GM19099 (cell line): ENCODE data around the gene MEG3.

Experiments
- POLR2A ChIP-seq: IDR thresholded peaks from 3 replicates; pipeline ENCODE4 v1.6.1; 2011; ENCODE audit warnings: low read depth; ENCODE audit not compliant: insufficient read length; ENCODE audit errors: extremely low read depth

The MEG3 gene

DNA sequence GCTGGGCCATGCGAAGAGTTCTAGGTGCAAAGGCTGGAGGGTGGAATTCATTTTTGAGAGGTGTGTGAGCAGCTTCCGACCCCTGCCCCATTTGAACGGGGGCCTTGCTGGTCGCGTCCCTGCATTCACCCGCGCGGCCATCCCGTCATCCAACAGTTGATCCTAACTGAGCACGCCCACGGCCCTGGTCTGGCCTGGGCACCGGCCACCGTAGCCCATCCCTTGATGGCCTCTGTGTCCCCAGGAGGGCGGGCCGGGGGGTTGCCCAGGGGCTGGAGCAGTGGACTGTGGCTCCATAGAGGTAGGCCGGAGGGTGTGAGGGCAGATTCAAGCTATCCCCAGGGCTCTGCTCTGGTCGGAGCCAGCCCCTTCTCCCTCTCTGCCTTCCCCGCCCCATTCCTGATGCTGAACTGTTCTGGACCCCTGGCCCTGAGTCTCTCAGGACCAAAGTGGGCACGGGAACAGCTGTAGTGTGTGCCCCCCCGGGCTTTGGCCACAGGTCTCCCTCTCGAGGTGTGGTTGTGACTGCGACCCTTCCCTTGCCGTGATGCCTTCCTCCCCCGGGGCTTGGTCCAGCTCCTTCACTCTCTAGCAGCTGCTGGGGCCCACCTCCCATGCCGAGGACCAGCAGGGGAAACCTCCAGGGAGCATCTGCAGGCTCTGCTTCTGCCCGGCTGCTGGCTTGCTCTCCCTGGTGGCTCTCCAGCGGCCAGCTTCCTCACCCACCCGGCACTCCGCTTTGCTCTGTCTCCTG, 9.1 kb downstream of the MEG3 start:
- no peak for TF ChIP-seq POLR2A

- TF ChIP-seq POLR2A = no peak
Observed at GRCh38 chr14:100835548-100836310, 9.8 kb downstream of the MEG3 start.

DNA sequence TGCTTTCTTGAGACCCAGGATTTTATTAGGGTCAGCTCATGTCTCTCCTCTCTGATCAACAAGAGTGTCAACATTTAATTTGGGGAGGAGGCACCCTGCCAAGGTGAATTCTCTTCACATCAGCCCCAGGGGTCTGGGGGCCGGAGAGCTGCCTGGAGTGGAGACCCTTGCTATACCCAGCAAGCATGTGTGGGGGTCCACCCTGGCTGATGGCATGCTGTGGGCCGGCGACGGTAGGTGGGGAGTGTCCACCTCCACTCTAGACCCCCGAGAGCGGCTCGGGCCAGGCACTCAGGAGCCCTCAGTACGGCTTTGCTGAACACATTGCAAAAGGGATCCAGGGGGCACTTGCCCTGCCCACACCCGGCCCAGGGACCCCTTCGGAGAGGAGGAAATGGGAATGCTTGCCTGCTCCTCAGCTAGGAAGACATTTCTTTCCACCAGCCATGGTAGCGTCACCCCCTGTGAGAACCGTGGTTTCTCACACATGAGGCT, 10.4 kb downstream of the MEG3 start:
- no peak for TF ChIP-seq POLR2A

DNA sequence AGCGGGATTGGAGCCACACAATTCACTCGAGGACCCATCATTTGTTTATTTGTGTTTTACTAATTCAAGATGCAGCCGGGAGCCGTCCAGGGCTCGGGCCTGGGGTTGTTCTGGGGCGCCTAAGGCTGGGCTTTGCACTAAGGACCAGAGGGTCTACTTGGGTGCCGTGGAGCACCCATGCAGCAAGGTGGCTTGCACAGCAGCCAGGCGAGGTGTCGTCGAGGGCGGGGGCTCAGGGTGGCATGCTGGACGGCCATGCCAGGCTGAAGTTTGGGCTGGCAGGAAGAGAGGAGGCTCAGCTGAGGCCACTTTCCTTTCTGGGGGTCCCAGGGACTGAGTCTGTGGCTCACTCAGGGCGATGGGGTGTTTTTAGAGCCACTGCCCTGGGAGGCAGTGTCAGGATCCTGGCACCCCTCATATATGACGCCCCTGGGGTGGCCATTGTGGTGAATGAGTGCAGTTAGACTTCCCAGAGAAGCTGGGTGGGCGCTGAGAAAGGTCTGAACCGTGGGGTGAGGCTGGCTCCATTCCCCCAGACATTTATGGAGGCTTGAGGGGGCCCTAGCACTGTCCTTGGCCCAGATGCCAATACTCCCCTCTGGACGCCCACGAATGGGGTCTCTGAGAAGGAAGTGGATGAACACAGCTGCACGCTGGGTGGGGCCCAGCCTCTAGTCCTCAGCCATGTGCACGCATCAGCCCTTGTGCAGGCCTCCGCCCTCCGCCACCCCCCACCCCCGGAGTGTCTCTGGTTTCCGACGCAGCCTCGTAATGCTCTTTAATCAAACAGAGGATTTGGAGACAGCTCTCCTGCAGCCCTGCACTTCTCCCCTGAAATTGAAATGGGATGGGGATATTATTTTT, 11.3 kb downstream of the MEG3 start:
- TF ChIP-seq POLR2A = no peak

- no peak for TF ChIP-seq POLR2A
Observed at GRCh38 chr14:100837805-100838350, 12.0 kb downstream of the MEG3 start.

GRCh38 chr14:100838493-100839314, 12.8 kb downstream of the MEG3 start:
- no peak for TF ChIP-seq POLR2A

DNA sequence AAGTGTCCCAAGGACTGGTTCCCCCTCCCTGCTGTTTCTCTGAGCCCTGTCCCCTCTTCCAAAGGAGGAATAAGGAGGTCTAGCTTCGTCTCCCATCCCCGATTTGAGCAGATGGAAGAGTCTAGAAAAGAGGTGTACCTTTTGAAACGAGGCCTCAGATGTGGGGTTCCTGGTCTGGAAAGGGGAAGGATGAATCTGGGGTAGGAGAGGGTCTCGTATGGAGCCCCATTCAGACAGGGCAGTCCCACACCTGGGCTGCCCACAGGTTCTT, 13.3 kb downstream of the MEG3 start:
- no peak for TF ChIP-seq POLR2A

GRCh38 chr14:100839681-100840111, 13.8 kb downstream of the MEG3 start:
- TF ChIP-seq POLR2A = no peak

GRCh38 chr14:100840286-100841065, 14.6 kb downstream of the MEG3 start:
- no peak for TF ChIP-seq POLR2A

DNA sequence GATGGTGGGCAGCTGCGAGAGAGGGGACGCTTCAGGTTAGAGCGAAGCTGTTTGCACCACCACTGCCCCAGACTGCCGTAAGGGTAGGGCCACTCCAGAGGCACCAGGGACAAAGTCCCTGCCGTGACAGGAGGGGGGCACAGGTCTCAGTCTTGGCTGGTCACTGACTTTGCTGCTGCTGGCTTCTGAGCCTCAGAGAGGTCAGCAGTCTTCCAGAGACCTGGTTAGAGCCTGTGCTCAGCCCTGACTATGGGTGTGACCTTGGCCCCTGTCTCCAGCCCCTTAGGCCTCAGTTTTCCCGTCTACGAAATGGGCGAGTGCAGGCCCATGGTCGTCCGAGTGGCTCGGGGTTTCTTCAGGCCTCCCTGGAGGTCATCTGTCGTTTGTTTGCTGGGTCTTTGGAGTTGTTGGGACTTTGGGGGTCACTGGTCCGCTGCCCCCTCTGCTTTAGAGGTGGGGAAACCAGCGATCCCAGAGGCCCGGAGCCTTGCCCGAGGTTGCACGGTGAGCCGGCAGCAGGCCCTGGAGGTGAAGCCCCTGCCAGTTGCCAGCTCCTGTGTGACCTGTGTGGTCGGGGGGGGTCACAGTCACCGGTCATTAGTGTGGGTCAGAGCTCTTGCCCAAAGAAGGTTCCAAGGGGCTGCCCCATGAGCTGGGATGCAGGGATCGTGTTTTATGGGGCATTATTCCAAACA, 15.3 kb downstream of the MEG3 start:
- TF ChIP-seq POLR2A = no peak

GRCh38 chr14:100841761-100842403, 16.0 kb downstream of the MEG3 start:
- no peak for TF ChIP-seq POLR2A

- no peak for TF ChIP-seq POLR2A
Observed at GRCh38 chr14:100842799-100843198, 16.9 kb downstream of the MEG3 start.

DNA sequence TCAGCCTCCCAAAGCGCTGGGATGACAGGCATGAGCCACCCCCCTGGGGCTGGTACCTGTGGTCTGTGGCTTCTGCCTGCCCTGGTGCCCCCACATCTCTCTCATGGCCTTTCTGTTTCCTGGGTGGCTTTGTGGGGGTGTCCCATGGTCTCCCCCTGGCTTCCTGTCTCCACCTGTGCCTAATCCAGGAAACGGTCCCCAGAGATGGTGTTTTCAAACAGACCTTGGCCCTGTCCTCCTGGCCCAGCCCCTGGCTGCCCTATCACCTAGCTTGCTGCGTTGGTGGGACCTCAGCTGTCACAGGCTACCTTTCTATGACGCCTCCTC, 18.1 kb downstream of the MEG3 start:
- no peak for TF ChIP-seq POLR2A
